K562 (cell line): Measurements from ENCODE around the gene FCHO2. TPM values are rescaled to one million over a fixed set of nuclear protein-coding genes. Genes with fewer than 3 reads are reported as not detected.

Experiments used
- ATAC-seq: fragments of 200-7000 bp; cut with Tn5 transposase; 3 replicates; pipeline ENCODE4 v1.9.1; 2020; ENCODE audit warnings: moderate library complexity
- BruUV-seq: library from RNA; stranded (reverse); fragments of 400-500 nt; replicated peaks from 2 replicates; lab custom pipeline; 2021; lab: Mats Ljungman, UMichigan
- CTCF ChIA-PET: fragments of 300-600 bp; formaldehyde crosslinking; extraction: SDS; loops from one replicate; lab custom pipeline; 2021; ENCODE audit warnings: low intra/inter-chr PET ratio; lab: Yijun Ruan, JAX
- POLR2A ChIA-PET: fragments of 300-600, 350-650 bp; sonication (Branson Sonifier 250); formaldehyde crosslinking; extraction: SDS; loops from one replicate; lab custom pipeline; 2021; ENCODE audit warnings: antibody characterized with exemption, inconsistent platforms; lab: Yijun Ruan, JAX
- DNase-seq, 4 experiments: peaks; one replicate each; pipeline versions ENCODE4 v3.0.0 to v3.0.0-alpha.2; 2011 to 2018; ENCODE audit warnings: low spot score in 3 of 4, mixed read lengths in 3 of 4; ENCODE audit errors: extremely low read depth in 1 of 4
- FAIRE-seq: peaks from 2 replicates; lab custom pipeline; 2011; peaks lifted over from hg19 to GRCh38; lab: Jason Lieb, UNC
- H2AFZ ChIP-seq: 2 replicates; pipeline ENCODE4 v1.6.0; 2011; ENCODE audit warnings: low read depth, low read length, control low read depth, inconsistent platforms
- H3K27ac ChIP-seq: fragments of 200-600 bp; 3 replicates; pipeline ENCODE4 v1.8.0; 2011; ENCODE audit warnings: low read depth, mild to moderate bottlenecking, control low read depth, inconsistent platforms, low read length, moderate library complexity, mixed read lengths; ENCODE audit errors: extremely low read depth
- H3K27me3 ChIP-seq, 2 experiments: fragments of 300-600 bp in 1 of 2; 2 replicates in 1 of 2; 3 replicates in 1 of 2; pipeline versions ENCODE4 v1.6.0 to v1.8.0; 2011; ENCODE audit warnings: inconsistent platforms in 2 of 2, low read length in 2 of 2, mild to moderate bottlenecking in 1 of 2, mixed read lengths in 1 of 2, moderate library complexity in 1 of 2; ENCODE audit not compliant: control insufficient read depth in 2 of 2, insufficient read depth in 2 of 2
- H3K36me3 ChIP-seq: fragments of 300-600 bp; 3 replicates; pipeline ENCODE4 v1.8.0; 2011; ENCODE audit warnings: mild to moderate bottlenecking, low read length, inconsistent platforms; ENCODE audit not compliant: control insufficient read depth, insufficient read depth
- H3K4me1 ChIP-seq, 2 experiments: fragments of 200-600 bp in 1 of 2; replicated peaks in 1 of 2; 2 replicates in 1 of 2; 3 replicates in 1 of 2; pipeline versions ENCODE4 v1.5.1 to v1.8.0; 2011; ENCODE audit warnings: inconsistent platforms in 2 of 2, low read length in 2 of 2, mild to moderate bottlenecking in 1 of 2, mixed read lengths in 1 of 2, moderate library complexity in 1 of 2; ENCODE audit not compliant: control insufficient read depth in 2 of 2, insufficient read depth in 2 of 2
- H3K4me2 ChIP-seq: 2 replicates; pipeline ENCODE4 v1.6.1; 2011; ENCODE audit warnings: low read length, control low read depth, inconsistent platforms, mixed read lengths; ENCODE audit not compliant: insufficient read depth
- H3K4me3 ChIP-seq: fragments of 200-600 bp; sonication (generic), shearing (Covaris generic); 2 replicates; pipeline ENCODE4 v1.5.1; 2016; ENCODE audit warnings: control low read depth, inconsistent platforms
- H3K79me2 ChIP-seq: fragments of 200-600 bp; 3 replicates; pipeline ENCODE4 v1.8.0; 2011; ENCODE audit warnings: low read length, inconsistent platforms; ENCODE audit not compliant: control insufficient read depth, insufficient read depth
- H3K9ac ChIP-seq, 2 experiments: 2 replicates each; pipeline versions ENCODE4 v1.6.0 to v1.6.1; 2011; ENCODE audit warnings: low read depth in 2 of 2, low read length in 2 of 2, control low read depth in 1 of 2, inconsistent platforms in 1 of 2, mild to moderate bottlenecking in 1 of 2, mixed read lengths in 1 of 2; ENCODE audit not compliant: insufficient read depth in 1 of 2
- H3K9me1 ChIP-seq: one replicate; pipeline ENCODE4 v1.6.0; 2011; ENCODE audit warnings: inconsistent platforms, mild to moderate bottlenecking, low read length, moderate library complexity; ENCODE audit not compliant: control insufficient read depth, insufficient read depth
- H3K9me3 ChIP-seq: replicated peaks from 2 replicates; pipeline ENCODE4 v1.5.1; 2011; ENCODE audit warnings: low read depth, low read length, inconsistent platforms; ENCODE audit not compliant: control insufficient read depth, insufficient read depth
- H4K20me1 ChIP-seq: replicated peaks from 2 replicates; pipeline ENCODE4 v1.6.1; 2011; ENCODE audit warnings: low read length, inconsistent platforms, mixed read lengths; ENCODE audit not compliant: control insufficient read depth, insufficient read depth
- ARID1B ChIP-seq: fragments of 450-650 bp; IDR thresholded peaks from 2 replicates; pipeline ENCODE4 v1.6.1; 2016; ENCODE audit warnings: antibody characterized with exemption, mild to moderate bottlenecking, inconsistent platforms
- CC2D1A ChIP-seq: fragments of 450-650 bp; IDR thresholded peaks from 2 replicates; pipeline ENCODE4 v1.6.1; 2017; ENCODE audit warnings: mild to moderate bottlenecking
- CTBP1 ChIP-seq: fragments of 450-650 bp; IDR thresholded peaks from 2 replicates; pipeline ENCODE4 v1.6.1; 2016; ENCODE audit warnings: borderline replicate concordance
- DDX20 ChIP-seq: fragments of 450-650 bp; IDR thresholded peaks from 2 replicates; pipeline ENCODE4 v1.6.1; 2016; ENCODE audit warnings: missing genetic modification characterization, low read depth, mild to moderate bottlenecking, missing compliant biosample characterization, moderate library complexity
- MCM7 ChIP-seq, 2 experiments: fragments of 450-650 bp; IDR thresholded peaks; 2 replicates each; pipeline ENCODE4 v1.6.1; 2016 to 2018
- MTA1 ChIP-seq: fragments of 450-650 bp; IDR thresholded peaks from 2 replicates; pipeline ENCODE4 v1.6.1; 2017; ENCODE audit warnings: borderline replicate concordance
- MYBL2 ChIP-seq, 2 experiments: fragments of 450-650 bp in 1 of 2; sonication (generic) in 1 of 2; formaldehyde crosslinking in 1 of 2; IDR thresholded peaks; 2 replicates each; pipeline versions ENCODE4 v1.6.1 to v1.8.1; 2017 to 2022; ENCODE audit warnings: borderline replicate concordance in 1 of 2, inconsistent platforms in 1 of 2, low read depth in 1 of 2, mild to moderate bottlenecking in 1 of 2, missing genetic modification reagents in 1 of 2, moderate library complexity in 1 of 2
- NCOA1 ChIP-seq: fragments of 450-650 bp; IDR thresholded peaks from 2 replicates; pipeline ENCODE4 v1.6.1; 2016; ENCODE audit warnings: low read depth
- RAD51 ChIP-seq: fragments of 450-650 bp; IDR thresholded peaks from 2 replicates; pipeline ENCODE4 v1.7.1; 2016; ENCODE audit warnings: low read depth, mild to moderate bottlenecking, borderline replicate concordance
- RBM25 ChIP-seq: fragments of 200-400 bp; formaldehyde crosslinking; IDR thresholded peaks from 2 replicates; pipeline ENCODE4 v1.6.1; 2018; ENCODE audit warnings: low read length, low read depth, moderate library complexity; ENCODE audit not compliant: severe bottlenecking
- RFX1 ChIP-seq: fragments of 450-650 bp; IDR thresholded peaks from 2 replicates; pipeline ENCODE4 v1.6.1; 2016; ENCODE audit warnings: mild to moderate bottlenecking, moderate library complexity
- SMARCB1 ChIP-seq: IDR thresholded peaks from 2 replicates; pipeline ENCODE4 v1.6.1; 2011; ENCODE audit warnings: improper control_type of control experiment, low read depth; ENCODE audit not compliant: insufficient read length
- STAT5A ChIP-seq: IDR thresholded peaks from 2 replicates; pipeline ENCODE4 v1.6.1; 2012; ENCODE audit warnings: low read length, inconsistent platforms, borderline replicate concordance
- ZNF696 ChIP-seq: fragments of 250-450 bp; sonication (Bioruptor Pico); conservative IDR thresholded peaks from 2 replicates; pipeline ENCODE4 v1.4.0; 2020; ENCODE audit warnings: mild to moderate bottlenecking, moderate library complexity
- WGBS: fragments of 100-300 bp; shearing (Covaris generic); methylation state at CpG from one replicate; pipeline ENCODE4 v1.1.6; 2016; ENCODE audit warnings: low coverage, mixed read lengths; ENCODE audit not compliant: insufficient coverage; ENCODE audit errors: missing lambda C conversion rate; 5-methylcytosine and 5-hydroxymethylcytosine counted together
- in situ Hi-C: fragments of 300-500 bp; cut with MboI; formaldehyde crosslinking; loops from 4 replicates; pipeline ENCODE4 v1.15.0; 2018; ENCODE audit warnings: inconsistent platforms, mixed read lengths
- intact Hi-C: fragments of 100-400 bp; cut with micrococcal nuclease; formaldehyde crosslinking; loops from 2 replicates; pipeline ENCODE4 v1.14.2; 2022
- polyA plus RNA-seq, 8 experiments: library from polyadenylated mRNA; depleted of rRNA in 4 of 8; stranded (reverse) in 5 of 8; unstranded in 3 of 8; fragments of >200 nt; fragmentation: Nextera tagmentation in 2 of 8; fragmentation: Illumina TruSeq in 1 of 8; extraction: Ambion mirVana in 2 of 8; extraction: Trizol in 1 of 8; gene quantifications; 2 replicates each; pipeline versions ENCODE4 v1.2.1 to v1.2.3, GENCODE V29; 2011 to 2014; ENCODE audit warnings: inconsistent platforms in 1 of 8, missing spikeins in 1 of 8
- total RNA-seq, 7 experiments: library from RNA; depleted of rRNA in 6 of 7; stranded (reverse); fragments of >200 nt in 6 of 7; fragmentation: Illumina TruSeq in 2 of 7; extraction: Trizol in 2 of 7; gene quantifications; 2 replicates each; pipeline versions ENCODE4 v1.2.1 to v1.2.3, GENCODE V29; 2011 to 2021; ENCODE audit warnings: low replicate concordance in 1 of 7
- TF ChIP-seq, protein P1 (sequence below), 2 experiments: fragments of 450-650 bp in 1 of 2; sonication (generic) in 1 of 2; formaldehyde crosslinking in 1 of 2; IDR thresholded peaks in 1 of 2; conservative IDR thresholded peaks in 1 of 2; 2 replicates each; pipeline versions ENCODE4 v1.6.1 to v1.8.1; 2016 to 2023; ENCODE audit warnings: mild to moderate bottlenecking in 2 of 2, moderate library complexity in 2 of 2, inconsistent platforms in 1 of 2, missing genetic modification reagents in 1 of 2
- TF ChIP-seq, protein P2 (sequence below): fragments of 150-350 bp; IDR thresholded peaks from 2 replicates; pipeline ENCODE4 v1.6.1; 2014; ENCODE audit warnings: low read depth, mild to moderate bottlenecking, low read length, borderline replicate concordance
- TF ChIP-seq, protein P3 (sequence below): fragments of 450-650 bp; conservative IDR thresholded peaks from 2 replicates; pipeline ENCODE4 v1.6.1; 2016; ENCODE audit warnings: missing genetic modification characterization, low read depth, mild to moderate bottlenecking, control low read depth, missing compliant biosample characterization

FCHO2 gene
- total and polyA plus RNA-seq, 9 of the 15 experiments (the other 6 are each of a cell fraction or from before 2014, with no cell fraction given), result 4.4 to 13.4 (median 8.3) TPM

DNA sequence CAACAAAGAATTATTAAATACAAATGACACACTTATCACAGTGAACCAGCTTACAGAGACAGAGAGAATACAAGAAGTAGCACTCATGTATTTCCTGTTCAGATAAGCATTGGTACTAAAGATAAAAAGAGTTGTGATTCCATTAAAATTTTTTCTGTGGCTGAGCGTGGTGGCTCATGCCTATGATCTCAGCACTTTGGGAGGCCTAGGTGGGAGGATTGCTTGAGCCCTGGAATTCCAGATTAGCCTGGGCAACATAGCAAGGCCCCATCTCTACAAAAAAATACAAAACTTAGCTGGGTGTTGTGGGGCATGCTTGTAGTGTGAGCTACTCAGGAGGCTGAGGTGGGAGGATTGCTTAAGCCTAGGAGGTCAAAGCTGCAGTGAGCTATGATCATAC is 32.9 kb downstream of the FCHO2 start:
- ATAC-seq (peak; percentile 71), DNase-seq (peak in 2 of 4 experiments; percentile 20 to 46), FAIRE-seq (peak; percentile 67)
- CTCF ChIA-PET, result no interaction called here
- in situ Hi-C loops (no loop called here), intact Hi-C loops (no loop called here)
- Histone ChIP-seq H3K9me3 (no peaks in the 10 kb centered on the region), H3K4me3 (no peak overlapping the region), H3K27me3 (no peaks in the 10 kb centered on the region), H2AFZ (no peak overlapping the region), H3K9me1 (no peaks in the 10 kb centered on the region), H3K9ac (no peak overlapping the region), H4K20me1 (no peaks in the 10 kb centered on the region), H3K4me1 (no peaks in the 10 kb centered on the region), H3K36me3 (peaks cover 13% of the 10 kb centered on the region), H3K79me2 (peaks cover 8% of the 10 kb centered on the region), H3K4me2 (no peak overlapping the region), H3K27ac (no peak overlapping the region)
- 40% methylated on average over 1 of the region's 1 CpG for WGBS
- no TSS peak for BruUV-seq
- POLR2A ChIA-PET, result interaction anchor here (0.6 kb wide), 1 partner anchor 509 kb away, joined by 3 read pairs; the partner anchor contains the start of gene BTF3
- TF ChIP-seq ARID1B (peak; percentile 78), CC2D1A (peak; percentile 78), STAT5A (0 out of 2 replicates have a peak, but pooled peaks have one; percentile 16), SMARCB1 (no peak), RFX1 (no peak), MYBL2 (IDR thresholded peaks at IDR 0.05; ENCODE audit: low read depth) (no peak), MYBL2 (CRISPR knock-in tag; IDR thresholded peaks at IDR 0.05; ENCODE audit: borderline replicate concordance) (no peak), DDX20 (tag) (no peak), NCOA1 (no peak), ZNF696 (no peak), MCM7 (IDR thresholded peaks at IDR 0.05) (no peak), CTBP1 (no peak), RBM25 (peak; percentile 47), MTA1 (peak; percentile 33; the same call in 1 of the 2 replicates), RAD51 (no peak)
- TF ChIP-seq, protein P1, sequence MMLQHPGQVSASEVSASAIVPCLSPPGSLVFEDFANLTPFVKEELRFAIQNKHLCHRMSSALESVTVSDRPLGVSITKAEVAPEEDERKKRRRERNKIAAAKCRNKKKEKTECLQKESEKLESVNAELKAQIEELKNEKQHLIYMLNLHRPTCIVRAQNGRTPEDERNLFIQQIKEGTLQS (IDR thresholded peaks at IDR 0.05), result peak; percentile 29; the same call in 1 of the 2 replicates
- TF ChIP-seq, protein P1 (CRISPR knock-in tag; conservative IDR thresholded peaks at IDR 0.05), result no peak
- TF ChIP-seq, protein P2, sequence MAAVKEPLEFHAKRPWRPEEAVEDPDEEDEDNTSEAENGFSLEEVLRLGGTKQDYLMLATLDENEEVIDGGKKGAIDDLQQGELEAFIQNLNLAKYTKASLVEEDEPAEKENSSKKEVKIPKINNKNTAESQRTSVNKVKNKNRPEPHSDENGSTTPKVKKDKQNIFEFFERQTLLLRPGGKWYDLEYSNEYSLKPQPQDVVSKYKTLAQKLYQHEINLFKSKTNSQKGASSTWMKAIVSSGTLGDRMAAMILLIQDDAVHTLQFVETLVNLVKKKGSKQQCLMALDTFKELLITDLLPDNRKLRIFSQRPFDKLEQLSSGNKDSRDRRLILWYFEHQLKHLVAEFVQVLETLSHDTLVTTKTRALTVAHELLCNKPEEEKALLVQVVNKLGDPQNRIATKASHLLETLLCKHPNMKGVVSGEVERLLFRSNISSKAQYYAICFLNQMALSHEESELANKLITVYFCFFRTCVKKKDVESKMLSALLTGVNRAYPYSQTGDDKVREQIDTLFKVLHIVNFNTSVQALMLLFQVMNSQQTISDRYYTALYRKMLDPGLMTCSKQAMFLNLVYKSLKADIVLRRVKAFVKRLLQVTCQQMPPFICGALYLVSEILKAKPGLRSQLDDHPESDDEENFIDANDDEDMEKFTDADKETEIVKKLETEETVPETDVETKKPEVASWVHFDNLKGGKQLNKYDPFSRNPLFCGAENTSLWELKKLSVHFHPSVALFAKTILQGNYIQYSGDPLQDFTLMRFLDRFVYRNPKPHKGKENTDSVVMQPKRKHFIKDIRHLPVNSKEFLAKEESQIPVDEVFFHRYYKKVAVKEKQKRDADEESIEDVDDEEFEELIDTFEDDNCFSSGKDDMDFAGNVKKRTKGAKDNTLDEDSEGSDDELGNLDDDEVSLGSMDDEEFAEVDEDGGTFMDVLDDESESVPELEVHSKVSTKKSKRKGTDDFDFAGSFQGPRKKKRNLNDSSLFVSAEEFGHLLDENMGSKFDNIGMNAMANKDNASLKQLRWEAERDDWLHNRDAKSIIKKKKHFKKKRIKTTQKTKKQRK, result no peak
- TF ChIP-seq, protein P3, sequence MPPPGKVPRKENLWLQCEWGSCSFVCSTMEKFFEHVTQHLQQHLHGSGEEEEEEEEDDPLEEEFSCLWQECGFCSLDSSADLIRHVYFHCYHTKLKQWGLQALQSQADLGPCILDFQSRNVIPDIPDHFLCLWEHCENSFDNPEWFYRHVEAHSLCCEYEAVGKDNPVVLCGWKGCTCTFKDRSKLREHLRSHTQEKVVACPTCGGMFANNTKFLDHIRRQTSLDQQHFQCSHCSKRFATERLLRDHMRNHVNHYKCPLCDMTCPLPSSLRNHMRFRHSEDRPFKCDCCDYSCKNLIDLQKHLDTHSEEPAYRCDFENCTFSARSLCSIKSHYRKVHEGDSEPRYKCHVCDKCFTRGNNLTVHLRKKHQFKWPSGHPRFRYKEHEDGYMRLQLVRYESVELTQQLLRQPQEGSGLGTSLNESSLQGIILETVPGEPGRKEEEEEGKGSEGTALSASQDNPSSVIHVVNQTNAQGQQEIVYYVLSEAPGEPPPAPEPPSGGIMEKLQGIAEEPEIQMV (tag), result no peak
